SK-N-DZ (cell line): Measurements from ENCODE around the gene ZNF195.
"Not testable (repeated sequence)": the region's sequence is repeated elsewhere in the genome, so short reads cannot be mapped to it uniquely, and the experiment has no call there.

Experiments used
- DNase-seq: peaks from one replicate; pipeline ENCODE4 v3.0.0-alpha.2; 2015; ENCODE audit warnings: low spot score
- small RNA-seq, 2 experiments: library from RNA; depleted of rRNA; stranded (forward); fragments of <200 nt; gene quantifications; one replicate each; pipeline ENCODE3, GENCODE V24; 2014

Gene ZNF195

GRCh38 chr11:3353066-3353465, 25.9 kb downstream of the ZNF195 start:
- DNase-seq = no peak

GRCh38 chr11:3347127-3347526, 31.8 kb downstream of the ZNF195 start:
- DNase-seq = no peak

GRCh38 chr11:3346587-3346986, 32.4 kb downstream of the ZNF195 start:
- no peak for DNase-seq

- no peak for DNase-seq
Measured at GRCh38 chr11:3345736-3346135, 33.2 kb downstream of the ZNF195 start.

- no peak for DNase-seq
Measured at GRCh38 chr11:3344327-3345174, 34.4 kb downstream of the ZNF195 start.

DNA sequence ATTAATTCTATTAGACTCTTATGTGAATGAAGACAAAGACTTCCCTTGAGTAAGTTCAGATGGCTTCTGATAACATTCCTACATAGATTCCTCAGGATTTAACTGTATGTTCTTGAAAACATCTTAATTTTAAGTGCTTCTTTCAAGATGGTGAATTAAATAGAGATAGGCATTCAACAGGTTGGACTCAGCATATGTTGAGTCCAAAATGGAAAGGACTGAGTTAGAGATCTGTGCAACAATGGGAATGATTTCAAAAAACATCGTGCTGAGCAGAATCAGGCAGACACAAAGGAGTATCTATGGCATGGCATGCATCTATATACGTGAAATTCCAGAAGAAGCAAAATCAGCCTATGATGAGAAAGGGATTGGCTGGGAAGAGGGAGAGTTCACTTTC, 36.2 kb downstream of the ZNF195 start:
- no peak for DNase-seq

- peak; percentile 30 for DNase-seq
Measured at GRCh38 chr11:3341298-3341697, 37.6 kb downstream of the ZNF195 start.

DNA sequence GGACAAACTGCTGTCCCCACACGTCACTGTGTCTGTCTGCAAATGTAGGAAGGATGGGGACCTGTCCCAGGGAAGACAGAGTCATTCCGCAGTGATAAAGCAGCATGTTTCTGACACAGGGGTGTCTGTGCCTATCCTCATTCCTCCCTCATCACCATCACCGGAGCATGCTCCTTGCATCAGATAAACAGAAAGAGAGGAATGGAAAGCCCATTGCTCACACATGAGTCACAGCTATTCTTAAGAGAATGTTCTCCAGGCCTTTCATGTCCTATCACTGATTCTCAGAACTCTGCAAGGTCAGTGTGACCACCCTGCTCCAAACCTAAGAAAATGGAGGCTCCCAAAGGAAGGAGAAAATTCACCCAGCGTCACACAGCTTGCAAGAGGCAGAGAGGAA, 38.9 kb downstream of the ZNF195 start:
- no peak for DNase-seq

GRCh38 chr11:3339340-3339624, 39.7 kb downstream of the ZNF195 start:
- no peak for DNase-seq

GRCh38 chr11:3338569-3339339, 40.2 kb downstream of the ZNF195 start:
- DNase-seq = no peak

DNA sequence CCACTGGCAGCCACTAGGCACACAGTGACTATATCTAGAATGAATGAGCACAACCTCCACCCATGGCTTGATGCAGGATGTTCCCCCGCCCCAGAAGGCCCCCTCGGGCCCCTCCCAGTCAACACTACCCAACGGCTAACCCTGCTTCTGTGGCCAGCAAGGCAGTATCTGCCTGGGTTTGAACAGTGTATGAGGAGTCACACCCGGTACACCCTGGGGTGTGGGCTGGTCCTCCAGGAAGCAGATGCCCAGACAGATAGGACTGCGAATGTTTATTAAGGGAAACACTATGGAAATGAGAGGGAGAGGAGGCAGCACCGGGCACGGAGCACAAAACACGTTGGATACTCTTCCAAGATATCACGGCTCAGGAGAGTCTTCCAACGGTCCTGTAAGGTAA, 42.5 kb downstream of the ZNF195 start:
- DNase-seq = not testable (repeated sequence)

GRCh38 chr11:3333157-3333556, 45.8 kb downstream of the ZNF195 start:
- not testable (repeated sequence) for DNase-seq

DNA sequence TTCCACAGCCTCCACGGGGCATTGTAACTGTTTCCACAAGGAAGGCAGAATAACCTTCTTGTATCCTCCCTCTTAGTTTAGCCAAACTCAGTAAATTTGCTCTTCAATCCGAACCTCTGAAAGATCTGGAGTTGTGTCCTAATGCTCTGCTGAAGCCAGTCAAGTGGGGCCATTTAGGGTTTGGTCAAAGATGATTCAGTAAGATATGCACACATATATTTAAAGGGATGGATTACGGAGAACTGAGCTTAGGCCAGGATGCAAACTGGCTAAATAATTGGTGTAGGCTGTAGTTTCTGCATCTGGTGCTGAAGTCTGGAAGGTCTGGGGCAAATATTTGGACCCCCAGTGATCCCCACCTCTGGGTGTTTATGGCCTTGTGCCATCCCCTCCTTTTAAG, 47.9 kb downstream of the ZNF195 start:
- DNase-seq = not testable (repeated sequence)

GRCh38 chr11:3330064-3330463, 48.9 kb downstream of the ZNF195 start:
- DNase-seq = not testable (repeated sequence)

- not testable (repeated sequence) for DNase-seq
Measured at GRCh38 chr11:3328503-3328902, 50.4 kb downstream of the ZNF195 start.

- not testable (repeated sequence) for DNase-seq
Measured at GRCh38 chr11:3326450-3326849, 52.5 kb downstream of the ZNF195 start.

- DNase-seq = not testable (repeated sequence)
Measured at GRCh38 chr11:3324724-3325123, 54.2 kb downstream of the ZNF195 start.

Small RNA genes lying within 50 kb of the gene (small RNA-seq; reads per million reads assigned to genes)
- 0 reads per million in 2 experiments for gene AC123788.2
